ENCODE results near the gene ADGRA3. TPM values are rescaled to one million over a fixed set of nuclear protein-coding genes. Genes with fewer than 3 reads are reported as not detected.

ADGRA3 gene
- polyA plus RNA-seq, 1 of the 3 experiments (the other 2 are of a cell fraction): 11.8 TPM

DNA sequence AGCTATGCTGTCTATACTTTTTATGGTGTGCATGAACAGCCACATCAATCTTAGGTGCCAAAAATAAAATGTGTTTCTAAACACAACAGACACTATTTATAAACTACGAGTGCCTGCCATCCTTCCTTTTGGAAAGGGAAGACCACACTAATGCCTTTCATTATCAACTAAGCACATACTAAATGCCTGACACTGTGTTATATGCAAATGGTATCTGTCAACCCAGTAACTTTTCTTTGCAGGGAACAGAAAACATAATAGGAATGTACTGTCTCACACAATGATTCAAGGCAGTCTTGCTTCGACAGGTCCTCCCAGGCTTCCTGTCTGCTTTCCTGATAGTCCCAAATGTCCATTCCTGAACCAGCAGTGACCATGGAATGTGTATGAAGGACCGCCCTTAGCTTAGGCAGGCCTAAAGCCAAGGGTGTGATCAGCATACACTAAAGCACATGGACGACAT lies 43.8 kb downstream of the ADGRA3 start:
- Histone ChIP-seq H3K9me3 (no peaks in the 10 kb centered on the region), H3K79me2 (ENCODE audit: insufficient read depth) (peaks cover 16% of the 10 kb centered on the region; the same call in 1 of the 2 replicates), H4K20me1 (ENCODE audit: insufficient read depth) (no peaks in the 10 kb centered on the region), H3K36me3 (replicated peaks in 1 of 2; ENCODE audit: control insufficient read depth in 1 of 2, insufficient read depth in 2 of 2, low read length in 1 of 2) (peaks cover 0 to 7% of the 10 kb centered on the region in 2 experiments), H2AFZ (ENCODE audit: low read depth) (no peak overlapping the region), H3F3A (replicated peaks; ENCODE audit: insufficient read depth) (peaks cover 6% of the 10 kb centered on the region), H3K27ac (ENCODE audit: low read depth in 2 of 2, low read length in 1 of 2) (no peak overlapping the region), H3K4me1 (ENCODE audit: control insufficient read depth in 1 of 2, insufficient read depth in 2 of 2, low read depth in 1 of 2, low read length in 1 of 2) (peaks cover 0 to 8% of the 10 kb centered on the region in 2 experiments; a peak in 1 of 4 replicates), H3K4me3 (ENCODE audit: low read depth in 2 of 2, low read length in 1 of 2) (no peak overlapping the region), H3K9me2 (no peaks in the 10 kb centered on the region), H3K27me3 (ENCODE audit: insufficient read depth) (no peaks in the 10 kb centered on the region), H3K4me2 (no peak overlapping the region), H3K9ac (no peak overlapping the region)
- ChIA-PET CTCF (interaction anchor here (1.4 kb wide), 1 partner anchor 11 kb away, joined by 3 read pairs; no protein-coding TSS in a partner anchor), POLR2A (no interaction called here)
- TF ChIP-seq RCOR1 (IDR thresholded peaks at IDR 0.05; ENCODE audit: low read length): no peak
- 96% methylated on average over 4 of the region's 4 CpGs for WGBS (ENCODE audit: low lambda C conversion rate)
- no peak for DNase-seq

DNA sequence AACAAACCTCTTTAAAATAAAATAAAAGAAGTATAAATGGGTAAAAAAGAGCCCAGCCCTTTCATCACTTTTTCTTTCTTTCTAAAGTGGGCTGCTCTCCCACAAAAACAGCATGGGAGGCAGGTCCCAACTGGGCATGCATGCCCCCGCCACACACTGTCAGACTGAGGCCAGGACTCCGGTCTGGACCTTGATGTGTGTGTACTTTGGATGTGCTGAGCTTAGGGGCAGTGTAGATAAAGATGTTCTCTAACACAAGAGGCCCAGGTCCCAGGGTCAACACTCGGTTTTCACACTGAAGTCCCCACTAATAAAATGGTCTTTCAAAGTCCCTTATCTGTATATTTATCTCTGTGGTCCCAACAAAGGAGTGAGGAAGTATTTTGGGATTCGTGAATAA lies 44.4 kb downstream of the ADGRA3 start:
- no peaks in the 10 kb centered on the region for H4K20me1 ChIP-seq (ENCODE audit: insufficient read depth)
- peaks cover 6% of the 10 kb centered on the region for H3F3A ChIP-seq (replicated peaks; ENCODE audit: insufficient read depth)
- peaks cover 11% of the 10 kb centered on the region; the same call in 1 of the 2 replicates for H3K79me2 ChIP-seq (ENCODE audit: insufficient read depth)
- ChIA-PET POLR2A (no interaction called here), CTCF (interaction anchor here (1.4 kb wide), 1 partner anchor 10 kb away, joined by 3 read pairs; no protein-coding TSS in a partner anchor)
- peaks cover 0 to 7% of the 10 kb centered on the region in 2 experiments for H3K36me3 ChIP-seq (replicated peaks in 1 of 2; ENCODE audit: control insufficient read depth in 1 of 2, insufficient read depth in 2 of 2, low read length in 1 of 2)
- TF ChIP-seq RFX5 (IDR thresholded peaks at IDR 0.05; ENCODE audit: low read length): no peak
- no peak for TF ChIP-seq EZH2phosphoT487 (IDR thresholded peaks at IDR 0.05; ENCODE audit: borderline replicate concordance, low read depth)
- DNase-seq: no peak
- no peak overlapping the region for H2AFZ ChIP-seq (ENCODE audit: low read depth)
- WGBS (ENCODE audit: low lambda C conversion rate): 94% methylated on average over 4 of the region's 4 CpGs
- no peak overlapping the region for H3K9ac ChIP-seq
- no peak overlapping the region for H3K27ac ChIP-seq (ENCODE audit: low read depth in 2 of 2, low read length in 1 of 2)
- H3K9me3 ChIP-seq: no peaks in the 10 kb centered on the region
- H3K4me1 ChIP-seq (ENCODE audit: control insufficient read depth in 1 of 2, insufficient read depth in 2 of 2, low read depth in 1 of 2, low read length in 1 of 2): peaks cover 0 to 8% of the 10 kb centered on the region in 2 experiments; a peak in 1 of 4 replicates
- H3K9me2 ChIP-seq: no peaks in the 10 kb centered on the region
- H3K4me2 ChIP-seq: no peak overlapping the region
- H3K4me3 ChIP-seq (ENCODE audit: low read depth in 2 of 2, low read length in 1 of 2): no peak overlapping the region
- no peaks in the 10 kb centered on the region for H3K27me3 ChIP-seq (ENCODE audit: insufficient read depth)

DNA sequence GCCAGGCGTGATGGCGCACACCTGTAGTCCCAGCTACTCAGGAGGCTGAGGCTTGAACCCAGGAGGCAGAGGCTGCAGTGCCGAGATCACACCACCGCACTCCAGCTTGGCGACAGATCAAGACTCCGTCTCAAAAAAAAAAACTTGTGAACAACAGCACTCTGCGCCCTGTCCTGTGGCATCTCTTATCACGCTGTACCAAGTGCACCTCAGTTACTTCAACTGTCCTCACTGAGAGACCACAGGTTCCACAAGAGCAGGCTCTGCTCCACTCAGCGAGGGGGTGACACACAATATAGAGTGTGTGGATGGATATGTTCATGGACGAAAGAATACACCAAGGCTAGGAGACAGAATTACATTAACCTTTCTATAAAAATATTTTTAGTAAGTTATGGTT lies 49.3 kb downstream of the ADGRA3 start:
- Histone ChIP-seq H3K27me3 (ENCODE audit: insufficient read depth) (no peaks in the 10 kb centered on the region), H3K79me2 (ENCODE audit: insufficient read depth) (peaks cover 5% of the 10 kb centered on the region; the same call in 1 of the 2 replicates), H3K36me3 (replicated peaks in 1 of 2; ENCODE audit: control insufficient read depth in 1 of 2, insufficient read depth in 2 of 2, low read length in 1 of 2) (peaks cover 0 to 4% of the 10 kb centered on the region in 2 experiments), H3K4me3 (ENCODE audit: low read depth in 2 of 2, low read length in 1 of 2) (no peak overlapping the region), H4K20me1 (ENCODE audit: insufficient read depth) (no peaks in the 10 kb centered on the region), H3K9ac (no peak overlapping the region), H2AFZ (ENCODE audit: low read depth) (no peak overlapping the region), H3F3A (replicated peaks; ENCODE audit: insufficient read depth) (no peaks in the 10 kb centered on the region), H3K9me2 (no peaks in the 10 kb centered on the region), H3K27ac (ENCODE audit: low read depth in 2 of 2, low read length in 1 of 2) (no peak overlapping the region), H3K4me1 (ENCODE audit: control insufficient read depth in 1 of 2, insufficient read depth in 2 of 2, low read depth in 1 of 2, low read length in 1 of 2) (no peaks in the 10 kb centered on the region), H3K4me2 (no peak overlapping the region), H3K9me3 (no peaks in the 10 kb centered on the region)
- ChIA-PET CTCF (no interaction called here), POLR2A (no interaction called here)
- DNase-seq: no peak
- 92% methylated on average over 10 of the region's 10 CpGs for WGBS (ENCODE audit: low lambda C conversion rate)
- TF ChIP-seq NRF1 (IDR thresholded peaks at IDR 0.05; ENCODE audit: low read depth, low read length) (no peak), RCOR1 (IDR thresholded peaks at IDR 0.05; ENCODE audit: low read length) (no peak), RAD21 (IDR thresholded peaks at IDR 0.05; ENCODE audit: low read length) (no peak), JUND (IDR thresholded peaks at IDR 0.05) (no peak), GATA2 (CRISPR knock-in tag; IDR thresholded peaks at IDR 0.05) (no peak), EZH2phosphoT487 (IDR thresholded peaks at IDR 0.05; ENCODE audit: borderline replicate concordance, low read depth) (no peak), EP300 (IDR thresholded peaks at IDR 0.05; ENCODE audit: borderline replicate concordance in 1 of 2, low read depth in 1 of 2, low read length in 1 of 2) (no peak), CHD2 (IDR thresholded peaks at IDR 0.05; ENCODE audit: low read length, partially characterized antibody) (no peak)
- TF ChIP-seq, protein P1, sequence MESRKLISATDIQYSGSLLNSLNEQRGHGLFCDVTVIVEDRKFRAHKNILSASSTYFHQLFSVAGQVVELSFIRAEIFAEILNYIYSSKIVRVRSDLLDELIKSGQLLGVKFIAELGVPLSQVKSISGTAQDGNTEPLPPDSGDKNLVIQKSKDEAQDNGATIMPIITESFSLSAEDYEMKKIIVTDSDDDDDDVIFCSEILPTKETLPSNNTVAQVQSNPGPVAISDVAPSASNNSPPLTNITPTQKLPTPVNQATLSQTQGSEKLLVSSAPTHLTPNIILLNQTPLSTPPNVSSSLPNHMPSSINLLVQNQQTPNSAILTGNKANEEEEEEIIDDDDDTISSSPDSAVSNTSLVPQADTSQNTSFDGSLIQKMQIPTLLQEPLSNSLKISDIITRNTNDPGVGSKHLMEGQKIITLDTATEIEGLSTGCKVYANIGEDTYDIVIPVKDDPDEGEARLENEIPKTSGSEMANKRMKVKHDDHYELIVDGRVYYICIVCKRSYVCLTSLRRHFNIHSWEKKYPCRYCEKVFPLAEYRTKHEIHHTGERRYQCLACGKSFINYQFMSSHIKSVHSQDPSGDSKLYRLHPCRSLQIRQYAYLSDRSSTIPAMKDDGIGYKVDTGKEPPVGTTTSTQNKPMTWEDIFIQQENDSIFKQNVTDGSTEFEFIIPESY (IDR thresholded peaks at IDR 0.05; ENCODE audit: borderline replicate concordance, low read depth): no peak
- TF ChIP-seq, protein P2, sequence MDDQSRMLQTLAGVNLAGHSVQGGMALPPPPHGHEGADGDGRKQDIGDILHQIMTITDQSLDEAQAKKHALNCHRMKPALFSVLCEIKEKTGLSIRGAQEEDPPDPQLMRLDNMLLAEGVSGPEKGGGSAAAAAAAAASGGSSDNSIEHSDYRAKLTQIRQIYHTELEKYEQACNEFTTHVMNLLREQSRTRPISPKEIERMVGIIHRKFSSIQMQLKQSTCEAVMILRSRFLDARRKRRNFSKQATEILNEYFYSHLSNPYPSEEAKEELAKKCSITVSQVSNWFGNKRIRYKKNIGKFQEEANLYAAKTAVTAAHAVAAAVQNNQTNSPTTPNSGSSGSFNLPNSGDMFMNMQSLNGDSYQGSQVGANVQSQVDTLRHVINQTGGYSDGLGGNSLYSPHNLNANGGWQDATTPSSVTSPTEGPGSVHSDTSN (IDR thresholded peaks at IDR 0.05): no peak
- TF ChIP-seq, protein P3, sequence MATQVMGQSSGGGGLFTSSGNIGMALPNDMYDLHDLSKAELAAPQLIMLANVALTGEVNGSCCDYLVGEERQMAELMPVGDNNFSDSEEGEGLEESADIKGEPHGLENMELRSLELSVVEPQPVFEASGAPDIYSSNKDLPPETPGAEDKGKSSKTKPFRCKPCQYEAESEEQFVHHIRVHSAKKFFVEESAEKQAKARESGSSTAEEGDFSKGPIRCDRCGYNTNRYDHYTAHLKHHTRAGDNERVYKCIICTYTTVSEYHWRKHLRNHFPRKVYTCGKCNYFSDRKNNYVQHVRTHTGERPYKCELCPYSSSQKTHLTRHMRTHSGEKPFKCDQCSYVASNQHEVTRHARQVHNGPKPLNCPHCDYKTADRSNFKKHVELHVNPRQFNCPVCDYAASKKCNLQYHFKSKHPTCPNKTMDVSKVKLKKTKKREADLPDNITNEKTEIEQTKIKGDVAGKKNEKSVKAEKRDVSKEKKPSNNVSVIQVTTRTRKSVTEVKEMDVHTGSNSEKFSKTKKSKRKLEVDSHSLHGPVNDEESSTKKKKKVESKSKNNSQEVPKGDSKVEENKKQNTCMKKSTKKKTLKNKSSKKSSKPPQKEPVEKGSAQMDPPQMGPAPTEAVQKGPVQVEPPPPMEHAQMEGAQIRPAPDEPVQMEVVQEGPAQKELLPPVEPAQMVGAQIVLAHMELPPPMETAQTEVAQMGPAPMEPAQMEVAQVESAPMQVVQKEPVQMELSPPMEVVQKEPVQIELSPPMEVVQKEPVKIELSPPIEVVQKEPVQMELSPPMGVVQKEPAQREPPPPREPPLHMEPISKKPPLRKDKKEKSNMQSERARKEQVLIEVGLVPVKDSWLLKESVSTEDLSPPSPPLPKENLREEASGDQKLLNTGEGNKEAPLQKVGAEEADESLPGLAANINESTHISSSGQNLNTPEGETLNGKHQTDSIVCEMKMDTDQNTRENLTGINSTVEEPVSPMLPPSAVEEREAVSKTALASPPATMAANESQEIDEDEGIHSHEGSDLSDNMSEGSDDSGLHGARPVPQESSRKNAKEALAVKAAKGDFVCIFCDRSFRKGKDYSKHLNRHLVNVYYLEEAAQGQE (IDR thresholded peaks at IDR 0.05; ENCODE audit: low read depth, low read length): no peak
- TF ChIP-seq, protein P4, sequence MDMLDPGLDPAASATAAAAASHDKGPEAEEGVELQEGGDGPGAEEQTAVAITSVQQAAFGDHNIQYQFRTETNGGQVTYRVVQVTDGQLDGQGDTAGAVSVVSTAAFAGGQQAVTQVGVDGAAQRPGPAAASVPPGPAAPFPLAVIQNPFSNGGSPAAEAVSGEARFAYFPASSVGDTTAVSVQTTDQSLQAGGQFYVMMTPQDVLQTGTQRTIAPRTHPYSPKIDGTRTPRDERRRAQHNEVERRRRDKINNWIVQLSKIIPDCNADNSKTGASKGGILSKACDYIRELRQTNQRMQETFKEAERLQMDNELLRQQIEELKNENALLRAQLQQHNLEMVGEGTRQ (IDR thresholded peaks at IDR 0.05; ENCODE audit: borderline replicate concordance, low read depth, low read length): no peak
